ENCODE data around the gene SRSF1.

- TF ChIP-seq CTCF (IDR thresholded peaks at IDR 0.05) (no peak), POLR2A (IDR thresholded peaks at IDR 0.05) (no peak), POLR2AphosphoS5 (IDR thresholded peaks at IDR 0.05) (no peak)
Observed at GRCh38 chr17:58020401-58020800, 13.4 kb upstream of the SRSF1 start.

Data from sigmoid colon (tissue), 4 donors.